ENCODE data around the gene LCK.
"Not testable (repeated sequence)": the region's sequence is repeated elsewhere in the genome, so short reads cannot be mapped to it uniquely, and the experiment has no call there.

Gene LCK

DNA sequence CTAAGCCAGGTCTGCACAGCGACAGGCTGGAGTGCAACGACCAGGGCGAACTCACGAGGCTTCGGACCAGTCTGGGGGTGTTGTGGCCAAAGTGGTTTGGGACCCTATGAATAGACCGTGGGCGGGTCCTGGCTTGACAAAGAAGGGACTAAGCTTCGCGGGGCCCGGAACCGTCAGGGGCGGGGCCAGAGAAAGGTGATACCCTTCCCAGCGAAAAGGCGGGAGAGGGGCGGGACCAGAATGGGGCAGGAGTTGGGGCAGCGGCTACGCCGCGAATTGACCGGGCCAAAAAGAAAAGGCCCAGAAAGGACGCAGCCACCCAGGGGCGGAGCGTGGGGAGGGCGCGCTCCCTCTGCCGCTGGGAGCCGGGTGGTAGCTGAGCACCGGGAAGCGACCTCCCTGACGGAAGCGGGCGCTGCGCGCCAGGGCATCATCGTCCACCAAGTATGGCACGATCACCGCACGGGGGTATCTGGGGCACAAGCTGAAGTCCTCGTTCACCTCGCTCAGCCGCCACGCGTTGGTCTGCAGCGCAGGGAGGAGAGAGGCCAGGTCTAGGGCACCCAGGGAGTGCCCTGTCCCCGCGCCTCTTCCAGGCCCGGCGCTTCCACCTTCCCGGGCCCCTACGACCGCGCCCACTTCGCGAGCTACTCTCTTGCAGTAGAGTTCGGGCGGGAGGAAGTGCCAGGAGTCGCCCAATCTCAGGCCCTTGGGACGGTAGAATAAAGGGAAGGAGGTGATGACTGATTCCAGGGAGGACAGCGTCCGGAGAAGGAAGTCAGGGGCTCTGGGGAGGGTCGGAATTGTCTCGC lies 10.7 kb upstream of the LCK start:
- peak; percentile 36 for DNase-seq

DNA sequence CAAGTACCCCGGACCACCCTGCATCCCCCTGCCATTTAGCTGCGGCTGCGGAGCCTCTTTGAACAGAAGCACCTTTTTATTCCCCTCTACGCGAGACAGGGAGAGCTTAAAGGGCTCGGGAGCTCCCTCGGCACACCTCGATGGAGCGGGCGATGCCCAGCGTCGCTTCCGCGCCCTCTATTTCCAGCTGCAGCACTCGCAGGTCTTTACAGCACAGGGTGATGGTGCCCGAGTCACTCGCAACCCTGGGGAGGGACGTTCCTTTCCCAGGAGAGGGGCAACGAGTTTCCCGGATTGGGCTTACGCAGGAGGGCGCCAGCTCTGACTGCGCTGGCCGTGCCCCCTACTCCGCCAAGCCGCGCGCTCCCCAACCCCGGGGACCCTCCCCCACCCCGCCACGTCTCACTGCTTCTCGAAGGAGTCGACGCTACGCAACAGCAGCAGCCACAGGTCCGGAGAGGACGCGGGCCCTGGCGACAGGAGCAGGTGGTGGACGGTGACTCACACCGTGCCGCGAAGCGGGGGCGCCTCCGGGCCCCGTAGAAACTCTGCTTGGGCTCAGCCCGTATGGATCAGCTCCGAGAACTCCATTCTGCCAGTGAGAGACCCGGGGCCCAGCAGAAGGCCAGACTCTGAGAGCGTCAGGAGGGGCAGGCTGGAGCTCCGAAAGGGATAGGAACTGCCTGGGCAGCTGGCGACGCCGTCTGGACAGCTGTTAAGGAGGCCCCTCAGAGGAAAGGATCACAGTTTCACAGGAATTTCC lies 9.9 kb upstream of the LCK start:
- peak; percentile 27 for DNase-seq

- no peak for DNase-seq
Measured at GRCh38 chr1:32242341-32242851, 8.7 kb upstream of the LCK start.

GRCh38 chr1:32246888-32247273 lies 4.2 kb upstream of the LCK start, which contains the start of gene FAM167B:
Gene FAM167B, plus strand, starts transcription at chr1:32247222. Its CDS starts 200 bp downstream, at chr1:32247422.
- peak; percentile 69 for DNase-seq

- no peak for DNase-seq
Measured at GRCh38 chr1:32247452-32247851, 3.6 kb upstream of the LCK start.

DNA sequence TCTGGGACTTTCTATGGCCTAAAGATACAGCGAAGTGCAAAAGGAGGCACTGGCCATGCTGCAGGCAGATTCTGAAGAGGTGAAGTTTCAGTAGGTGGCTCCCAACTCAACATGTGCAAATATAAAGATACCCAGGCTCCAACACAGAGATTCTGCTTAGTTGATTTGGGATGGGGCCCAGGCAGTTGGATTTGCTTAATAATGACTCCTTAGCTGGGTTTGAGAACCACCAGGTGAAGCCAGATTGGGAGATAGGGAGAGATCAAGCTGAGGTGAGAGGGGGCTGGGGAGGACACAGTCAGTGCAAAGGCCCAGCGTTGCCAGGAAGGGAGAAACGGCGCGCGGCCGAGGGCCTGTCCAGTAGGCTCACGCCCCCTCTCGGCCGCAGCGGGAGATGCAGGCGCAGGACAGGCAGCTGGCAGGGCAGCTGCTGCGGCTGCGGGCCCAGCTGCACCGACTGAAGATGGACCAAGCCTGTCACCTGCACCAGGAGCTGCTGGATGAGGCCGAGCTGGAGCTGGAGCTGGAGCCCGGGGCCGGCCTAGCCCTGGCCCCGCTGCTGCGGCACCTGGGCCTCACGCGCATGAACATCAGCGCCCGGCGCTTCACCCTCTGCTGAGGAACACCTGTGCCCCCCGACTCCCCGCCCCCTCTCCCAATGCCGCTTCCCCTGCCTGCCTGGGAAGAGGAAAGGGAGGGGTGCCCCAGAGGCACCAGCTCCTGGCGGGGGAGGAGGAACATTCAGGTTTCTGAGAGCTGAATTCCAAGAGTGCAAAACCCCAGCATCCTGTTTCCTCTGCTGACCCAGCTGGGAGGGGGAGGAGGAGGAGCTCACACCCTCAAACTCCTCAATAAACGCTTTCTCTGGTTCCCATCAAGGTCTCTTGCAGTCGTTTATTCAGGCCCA lies 2.8 kb upstream of the LCK start:
- DNase-seq = peak; percentile 56

- DNase-seq = no peak
Measured at GRCh38 chr1:32249831-32250525, 1.1 kb upstream of the LCK start.

DNA sequence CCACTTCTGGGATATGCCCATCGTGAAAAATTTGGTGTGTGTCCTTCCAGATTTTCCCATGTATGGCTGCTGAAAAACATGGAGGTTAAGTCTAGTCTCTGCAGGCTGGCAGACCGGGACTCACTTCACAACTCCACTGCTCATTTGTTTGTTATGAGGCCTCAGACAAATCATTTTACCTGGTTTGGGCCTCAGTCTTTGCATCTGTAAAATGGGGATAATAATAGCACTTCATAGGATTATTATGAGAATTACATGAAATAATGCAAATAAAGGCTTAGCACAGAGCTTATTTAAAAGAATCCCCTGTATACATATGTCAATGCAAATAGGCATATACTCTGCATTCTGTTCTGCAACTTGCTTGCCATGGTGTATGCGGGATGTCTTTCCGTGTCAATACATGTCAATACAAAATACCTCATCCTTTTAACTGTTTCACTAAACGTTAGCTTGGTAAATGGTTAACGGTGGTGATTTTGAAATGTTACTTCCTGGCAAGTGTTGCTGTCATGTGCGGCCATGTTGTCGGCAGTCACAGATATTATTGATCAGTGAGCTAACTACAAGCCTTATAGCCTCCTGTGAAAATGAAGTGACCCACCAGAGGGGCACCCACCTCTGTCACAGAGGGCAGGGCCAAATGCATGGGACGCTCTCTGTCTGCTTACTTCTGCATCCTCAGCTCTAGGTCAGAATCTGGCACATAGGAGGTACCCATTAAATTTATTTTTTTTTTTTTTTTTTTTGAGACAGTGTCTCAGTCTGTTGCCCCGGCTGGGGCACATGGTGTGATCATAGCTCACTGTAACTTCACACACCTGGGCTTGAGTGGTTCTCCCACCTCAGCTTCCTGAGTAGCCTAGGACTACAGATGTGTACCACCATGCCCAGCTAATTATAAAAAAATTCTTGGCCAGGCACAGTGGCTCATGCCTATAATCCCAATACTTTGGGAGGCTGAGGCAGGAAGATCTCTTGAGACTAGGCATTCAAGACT lies 4.3 kb downstream of the LCK start:
- no peak for DNase-seq

- no peak for DNase-seq
Measured at GRCh38 chr1:32256473-32257226, 5.6 kb downstream of the LCK start.

- no peak for DNase-seq
Measured at GRCh38 chr1:32257227-32257508, 6.1 kb downstream of the LCK start.

- DNase-seq = not testable (repeated sequence)
Measured at GRCh38 chr1:32263236-32263593, 12.2 kb downstream of the LCK start.

GRCh38 chr1:32263744-32264143 lies 12.7 kb downstream of the LCK start:
- DNase-seq = no peak

DNA sequence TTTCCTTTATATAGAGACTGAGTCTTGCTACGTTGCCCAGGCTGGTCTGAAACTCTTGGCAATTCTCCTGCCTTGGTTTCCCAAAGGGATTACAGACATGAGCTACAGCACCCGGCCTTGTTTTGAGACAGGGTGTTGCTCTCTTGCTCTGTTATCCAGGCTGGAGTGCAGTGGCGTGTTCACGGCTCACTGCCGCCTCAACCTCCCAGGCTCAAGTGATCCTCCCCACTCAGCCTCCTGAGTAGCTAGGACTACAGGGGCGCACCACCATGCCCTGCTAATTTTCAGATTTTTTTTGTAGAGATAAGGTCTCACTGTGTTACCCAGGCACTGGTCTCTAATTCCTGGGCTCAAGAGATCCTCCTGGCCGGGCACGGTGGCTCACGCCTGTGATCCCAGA lies 14.8 kb downstream of the LCK start:
- no peak for DNase-seq

- peak; percentile 36 for DNase-seq
Measured at GRCh38 chr1:32266921-32267591, 16.0 kb downstream of the LCK start.

GRCh38 chr1:32269744-32270143 lies 18.7 kb downstream of the LCK start:
- no peak for DNase-seq

DNA sequence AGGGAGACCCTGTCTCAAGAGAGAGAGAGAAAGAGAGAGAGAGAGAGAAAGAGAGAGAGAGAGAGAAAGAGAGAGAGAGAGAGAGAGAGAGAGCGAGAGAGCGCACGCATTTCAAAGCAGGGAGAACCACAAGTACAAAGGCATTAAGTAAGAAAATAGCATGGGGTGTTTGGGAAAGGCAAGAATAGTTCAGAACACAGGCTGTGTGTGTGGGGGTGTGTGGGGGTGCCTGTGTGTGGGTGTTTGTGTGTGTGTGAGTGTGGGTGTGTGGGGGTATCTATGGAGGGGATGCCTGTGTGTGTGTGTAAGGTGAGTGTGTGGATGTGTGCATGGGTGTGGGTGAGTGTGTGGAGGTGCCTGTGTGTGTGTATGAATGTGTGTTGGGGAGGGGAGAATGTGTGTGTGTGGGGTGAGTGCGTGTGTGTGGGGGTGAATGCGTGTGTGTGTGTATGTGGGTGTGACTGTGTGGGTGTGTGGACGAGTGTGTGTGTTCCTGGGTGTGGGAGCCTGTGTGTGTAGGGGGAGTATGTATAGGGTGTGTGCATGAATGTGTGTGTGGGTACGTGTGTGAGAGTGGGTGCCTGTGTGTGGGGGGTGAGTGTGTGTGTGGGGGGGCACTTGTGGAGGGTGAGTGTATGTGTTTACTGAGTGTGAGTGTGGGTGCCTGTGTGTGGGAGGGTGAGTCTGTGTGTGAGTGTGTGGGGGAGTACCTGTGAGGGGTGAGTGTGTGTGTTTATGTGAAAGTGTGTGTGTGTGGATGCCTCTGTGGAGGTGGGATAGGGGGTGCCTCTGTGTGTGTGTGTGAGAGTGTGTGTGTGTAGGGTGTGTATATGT lies 21.7 kb downstream of the LCK start:
- DNase-seq = no peak

DNA sequence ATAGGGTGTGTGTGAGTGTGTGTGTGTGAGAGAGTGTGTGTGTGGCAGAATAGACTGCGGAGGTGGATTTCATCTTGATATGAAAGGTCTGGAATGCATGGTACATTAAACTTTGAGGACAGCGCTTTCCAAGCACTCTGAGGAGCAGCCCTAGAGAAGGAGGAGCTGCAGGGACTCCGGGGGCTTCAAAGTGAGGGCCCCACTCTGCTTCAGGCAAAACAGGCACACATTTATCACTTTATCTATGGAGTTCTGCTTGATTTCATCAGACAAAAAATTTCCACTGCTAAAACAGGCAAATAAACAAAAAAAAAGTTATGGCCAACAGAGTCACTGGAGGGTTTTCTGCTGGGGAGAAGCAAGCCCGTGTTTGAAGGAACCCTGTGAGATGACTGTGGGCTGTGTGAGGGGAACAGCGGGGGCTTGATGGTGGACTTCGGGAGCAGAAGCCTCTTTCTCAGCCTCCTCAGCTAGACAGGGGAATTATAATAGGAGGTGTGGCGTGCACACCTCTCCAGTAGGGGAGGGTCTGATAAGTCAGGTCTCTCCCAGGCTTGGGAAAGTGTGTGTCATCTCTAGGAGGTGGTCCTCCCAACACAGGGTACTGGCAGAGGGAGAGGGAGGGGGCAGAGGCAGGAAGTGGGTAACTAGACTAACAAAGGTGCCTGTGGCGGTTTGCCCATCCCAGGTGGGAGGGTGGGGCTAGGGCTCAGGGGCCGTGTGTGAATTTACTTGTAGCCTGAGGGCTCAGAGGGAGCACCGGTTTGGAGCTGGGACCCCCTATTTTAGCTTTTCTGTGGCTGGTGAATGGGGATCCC lies 22.5 kb downstream of the LCK start:
- no peak for DNase-seq

All from fibroblast of skin of abdomen (primary cell).